Fibroblast of villous mesenchyme (primary cell): ENCODE measurements around the gene CIB4. TPM values are rescaled to one million over a fixed set of nuclear protein-coding genes. Genes with fewer than 3 reads are reported as not detected.

Experiments
- DNase-seq: peaks from one replicate; pipeline ENCODE4 v3.0.0-alpha.2; 2010; ENCODE audit warnings: low read depth
- H3K4me3 ChIP-seq: 2 replicates; pipeline ENCODE4 v1.5.1; 2011; ENCODE audit warnings: low read depth, mild to moderate bottlenecking, low read length
- CTCF ChIP-seq: IDR thresholded peaks from 2 replicates; pipeline ENCODE4 v1.5.1; 2012; ENCODE audit warnings: low read depth, mild to moderate bottlenecking, low read length; ENCODE audit not compliant: insufficient read depth
- total RNA-seq: library from RNA; depleted of rRNA; stranded (reverse); fragments of >200 nt; gene quantifications from 2 replicates; pipeline ENCODE4 v1.2.3, GENCODE V29; 2012

Gene CIB4
- total RNA-seq, 1 donor, result not detected

DNA sequence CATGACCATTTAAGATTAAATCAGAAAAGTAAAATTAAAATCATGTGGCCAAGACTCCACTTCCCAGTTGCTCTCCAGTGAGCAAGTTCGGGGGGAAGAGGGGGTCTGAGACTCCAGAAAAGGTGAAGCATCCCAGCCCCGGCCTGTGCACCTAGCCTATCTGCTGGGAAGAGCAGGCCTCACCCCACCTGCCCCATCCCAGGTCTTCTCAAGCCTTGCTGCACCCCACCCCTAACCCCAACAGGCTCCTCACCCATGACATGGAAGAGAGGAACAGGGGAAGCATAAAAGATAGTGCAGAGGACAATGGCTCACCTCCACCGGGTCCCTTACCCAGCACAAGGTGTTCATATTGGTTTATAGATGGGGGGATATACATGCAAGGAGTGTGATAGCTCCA, 14.6 kb downstream of the CIB4 start:
- no peak overlapping the region for H3K4me3 ChIP-seq
- TF ChIP-seq CTCF, result no peak
- no peak for DNase-seq

GRCh38 chr2:26623541-26624495, 17.3 kb downstream of the CIB4 start:
- DNase-seq, result peak; percentile 34
- no peak overlapping the region for H3K4me3 ChIP-seq
- TF ChIP-seq CTCF, result no peak

GRCh38 chr2:26621469-26622199, 19.5 kb downstream of the CIB4 start:
- no peak overlapping the region for H3K4me3 ChIP-seq
- no peak for DNase-seq
- TF ChIP-seq CTCF, result no peak

GRCh38 chr2:26620031-26620605, 21.0 kb downstream of the CIB4 start:
- H3K4me3 ChIP-seq, result no peak overlapping the region
- no peak for TF ChIP-seq CTCF
- DNase-seq, result no peak

GRCh38 chr2:26619521-26619951, 21.6 kb downstream of the CIB4 start:
- DNase-seq, result no peak
- TF ChIP-seq CTCF, result no peak
- no peak overlapping the region for H3K4me3 ChIP-seq

DNA sequence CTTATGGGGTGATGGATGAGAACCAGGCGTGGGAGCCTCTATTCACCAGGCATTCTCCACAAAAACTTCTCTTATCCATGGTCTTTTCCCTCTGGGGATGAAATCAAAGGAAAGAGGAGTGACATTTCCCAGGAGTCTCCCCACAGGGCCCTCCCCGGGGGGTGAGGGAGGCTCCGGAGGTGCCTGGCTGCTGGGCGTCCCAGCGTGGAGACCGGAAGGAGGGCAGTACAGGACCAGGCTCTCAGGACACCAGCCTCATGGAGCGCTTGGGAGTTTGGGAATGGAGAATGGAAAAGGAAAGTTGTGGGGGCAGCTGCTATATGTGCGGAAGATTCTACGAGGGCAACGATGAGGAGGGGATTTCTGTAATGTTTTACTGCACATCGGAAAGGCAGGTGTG, 22.1 kb downstream of the CIB4 start:
- no peak overlapping the region for H3K4me3 ChIP-seq
- TF ChIP-seq CTCF, result no peak
- DNase-seq, result no peak
